ENCODE data around the gene PIP4K2C. TPM values are rescaled to one million over a fixed set of nuclear protein-coding genes. Genes with fewer than 3 reads are reported as not detected.
"Not testable (repeated sequence)": the region's sequence is repeated elsewhere in the genome, so short reads cannot be mapped to it uniquely, and the experiment has no call there.

PIP4K2C gene
- total RNA-seq, 4 donors from 2014 or later = 22.7 to 30.7 (median 29.0) TPM

DNA sequence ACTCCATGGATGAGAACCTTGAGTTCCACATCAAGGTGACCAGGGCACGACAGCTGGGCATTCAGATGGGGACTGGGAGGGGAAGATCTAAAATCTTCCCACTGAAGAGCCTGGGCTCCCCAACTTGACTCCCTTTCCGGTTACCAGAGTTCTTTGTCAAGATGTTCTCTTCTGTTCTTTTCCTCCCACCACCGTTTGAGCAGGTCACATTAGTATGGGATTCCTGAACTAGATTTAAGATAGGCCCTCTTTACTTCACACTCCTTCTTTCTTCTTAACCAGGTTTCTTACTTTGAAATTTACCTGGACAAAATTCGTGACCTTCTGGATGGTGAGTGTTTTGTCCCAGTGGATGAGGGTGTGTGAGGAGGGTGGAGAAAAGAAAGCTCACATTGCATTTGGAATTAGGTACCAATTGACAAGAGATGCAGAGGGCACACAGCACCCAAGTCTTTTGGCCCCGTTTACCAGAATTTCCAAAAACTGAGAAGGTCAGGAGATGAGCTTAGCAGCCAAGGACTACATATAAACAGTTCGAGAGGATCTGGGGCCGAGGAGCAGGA, 26.7 kb upstream of the PIP4K2C start:
- Histone ChIP-seq H3K4me3 (no peak overlapping the region), H3K9me3 (no peaks in the 10 kb centered on the region), H3K27ac (replicated peaks in 1 of 4) (no peak overlapping the region), H3K27me3 (peaks cover 0 to 8% (median 3%) of the 10 kb centered on the region in 4 donors), H3K36me3 (peaks cover 0 to 9% (median 5%) of the 10 kb centered on the region in 4 donors), H3K4me1 (no peaks in the 10 kb centered on the region)
- DNase-seq (ENCODE audit: extremely low spot score) = no peak
- WGBS = 88% methylated on average over 7 of the region's 7 CpGs
- TF ChIP-seq, protein P1, sequence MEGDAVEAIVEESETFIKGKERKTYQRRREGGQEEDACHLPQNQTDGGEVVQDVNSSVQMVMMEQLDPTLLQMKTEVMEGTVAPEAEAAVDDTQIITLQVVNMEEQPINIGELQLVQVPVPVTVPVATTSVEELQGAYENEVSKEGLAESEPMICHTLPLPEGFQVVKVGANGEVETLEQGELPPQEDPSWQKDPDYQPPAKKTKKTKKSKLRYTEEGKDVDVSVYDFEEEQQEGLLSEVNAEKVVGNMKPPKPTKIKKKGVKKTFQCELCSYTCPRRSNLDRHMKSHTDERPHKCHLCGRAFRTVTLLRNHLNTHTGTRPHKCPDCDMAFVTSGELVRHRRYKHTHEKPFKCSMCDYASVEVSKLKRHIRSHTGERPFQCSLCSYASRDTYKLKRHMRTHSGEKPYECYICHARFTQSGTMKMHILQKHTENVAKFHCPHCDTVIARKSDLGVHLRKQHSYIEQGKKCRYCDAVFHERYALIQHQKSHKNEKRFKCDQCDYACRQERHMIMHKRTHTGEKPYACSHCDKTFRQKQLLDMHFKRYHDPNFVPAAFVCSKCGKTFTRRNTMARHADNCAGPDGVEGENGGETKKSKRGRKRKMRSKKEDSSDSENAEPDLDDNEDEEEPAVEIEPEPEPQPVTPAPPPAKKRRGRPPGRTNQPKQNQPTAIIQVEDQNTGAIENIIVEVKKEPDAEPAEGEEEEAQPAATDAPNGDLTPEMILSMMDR (IDR thresholded peaks at IDR 0.05) = no peak
- no peak for TF ChIP-seq POLR2A (IDR thresholded peaks at IDR 0.05; ENCODE audit: low read depth)
- no peak for TF ChIP-seq EP300 (IDR thresholded peaks at IDR 0.05)
- no peak for TF ChIP-seq POLR2AphosphoS5 (IDR thresholded peaks at IDR 0.05)
- intact Hi-C loops (cut with DNase I) = no loop called here

DNA sequence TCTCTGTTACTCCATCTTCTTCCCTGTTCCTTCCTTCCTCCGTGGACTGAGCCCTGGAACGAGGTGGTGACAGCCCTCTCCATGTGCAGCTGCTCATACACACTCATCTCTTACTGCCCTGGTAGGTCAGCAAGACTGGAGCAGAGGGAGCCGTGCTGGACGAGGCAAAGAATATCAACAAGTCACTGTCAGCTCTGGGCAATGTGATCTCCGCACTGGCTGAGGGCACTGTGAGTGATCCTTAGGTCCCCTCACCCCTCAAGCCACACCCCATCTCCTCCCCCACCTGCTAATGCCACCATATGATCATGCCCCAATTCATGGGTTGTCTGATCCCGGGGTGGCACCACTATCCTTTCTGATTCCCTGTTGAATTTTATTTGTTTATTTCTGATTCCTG, 22.2 kb upstream of the PIP4K2C start:
- intact Hi-C loops (cut with DNase I) = no loop called here

DNA sequence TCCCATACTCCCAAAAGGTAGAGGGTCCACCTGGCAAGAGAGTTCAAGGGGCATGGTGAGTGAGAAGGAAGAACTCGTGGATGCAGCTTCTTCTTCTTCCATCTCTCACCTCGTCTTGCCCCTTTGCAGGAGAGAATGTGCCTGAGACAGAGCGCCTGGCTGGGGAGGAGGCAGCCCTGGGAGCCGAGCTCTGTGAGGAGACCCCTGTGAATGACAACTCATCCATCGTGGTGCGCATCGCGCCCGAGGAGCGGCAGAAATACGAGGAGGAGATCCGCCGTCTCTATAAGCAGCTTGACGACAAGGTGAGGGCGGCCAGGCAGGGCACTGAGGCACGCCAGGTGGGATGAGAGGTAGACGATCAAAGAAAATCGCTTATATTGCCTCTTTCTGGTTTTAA, 21.1 kb upstream of the PIP4K2C start:
- Histone ChIP-seq H3K9me3 (no peaks in the 10 kb centered on the region), H3K36me3 (peaks cover 0 to 27% (median 6%) of the 10 kb centered on the region in 4 donors), H3K27ac (replicated peaks in 1 of 4) (no peak overlapping the region), H3K4me1 (no peaks in the 10 kb centered on the region), H3K27me3 (peaks cover 0 to 8% (median 3%) of the 10 kb centered on the region in 4 donors), H3K4me3 (no peak overlapping the region)
- intact Hi-C loops (cut with DNase I) = no loop called here
- TF ChIP-seq, protein P1 (IDR thresholded peaks at IDR 0.05) = no peak
- no peak for TF ChIP-seq EP300 (IDR thresholded peaks at IDR 0.05)
- TF ChIP-seq POLR2AphosphoS5 (IDR thresholded peaks at IDR 0.05) = no peak
- no peak for TF ChIP-seq POLR2A (IDR thresholded peaks at IDR 0.05; ENCODE audit: low read depth)
- no peak for DNase-seq (ENCODE audit: extremely low spot score)
- WGBS = 87% methylated on average over 18 of the region's 18 CpGs

More for the DNA sequence above, 22.2 kb upstream of the PIP4K2C start:
- Histone ChIP-seq H3K36me3 (peaks cover 0 to 27% (median 7%) of the 10 kb centered on the region in 4 donors), H3K4me1 (no peaks in the 10 kb centered on the region), H3K9me3 (no peaks in the 10 kb centered on the region), H3K4me3 (no peak overlapping the region), H3K27me3 (peaks cover 0 to 8% (median 3%) of the 10 kb centered on the region in 4 donors), H3K27ac (replicated peaks in 1 of 4) (no peak overlapping the region)
- WGBS = 81% methylated on average over 6 of the region's 6 CpGs
- no peak for DNase-seq (ENCODE audit: extremely low spot score)
- TF ChIP-seq, protein P1 (IDR thresholded peaks at IDR 0.05) = no peak
- TF ChIP-seq EP300 (IDR thresholded peaks at IDR 0.05) (no peak), POLR2A (IDR thresholded peaks at IDR 0.05; ENCODE audit: low read depth) (no peak), POLR2AphosphoS5 (IDR thresholded peaks at IDR 0.05) (no peak)

DNA sequence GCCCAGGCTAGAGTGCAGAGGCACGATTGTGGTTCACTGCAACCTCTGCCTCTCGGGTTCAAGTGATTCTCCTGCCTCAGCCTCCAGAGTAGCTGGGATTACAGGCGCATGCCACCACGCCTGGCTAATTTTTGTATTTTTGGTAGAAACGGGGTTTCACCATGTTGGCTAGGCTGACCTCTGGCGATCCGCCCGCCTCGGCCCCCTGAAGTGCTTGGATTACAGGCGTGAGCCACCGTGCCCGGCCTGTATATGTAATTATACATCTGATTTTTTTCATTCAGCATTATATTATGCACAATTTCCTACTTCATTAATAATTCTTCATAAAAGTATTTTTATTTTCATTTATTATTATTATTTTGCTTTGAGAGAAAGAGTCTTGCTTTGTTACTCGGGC, 20.6 kb upstream of the PIP4K2C start:
- DNase-seq (ENCODE audit: extremely low spot score); H3K9me3 ChIP-seq; H3K4me3 ChIP-seq; intact Hi-C loops (cut with DNase I); H3K4me1 ChIP-seq; H3K27ac ChIP-seq (replicated peaks in 1 of 4); H3K27me3 ChIP-seq: not testable (repeated sequence)
- WGBS = 86% methylated on average over 13 of the region's 13 CpGs
- peaks cover 0 to 29% (median 8%) of the 10 kb centered on the region in 4 donors for H3K36me3 ChIP-seq

DNA sequence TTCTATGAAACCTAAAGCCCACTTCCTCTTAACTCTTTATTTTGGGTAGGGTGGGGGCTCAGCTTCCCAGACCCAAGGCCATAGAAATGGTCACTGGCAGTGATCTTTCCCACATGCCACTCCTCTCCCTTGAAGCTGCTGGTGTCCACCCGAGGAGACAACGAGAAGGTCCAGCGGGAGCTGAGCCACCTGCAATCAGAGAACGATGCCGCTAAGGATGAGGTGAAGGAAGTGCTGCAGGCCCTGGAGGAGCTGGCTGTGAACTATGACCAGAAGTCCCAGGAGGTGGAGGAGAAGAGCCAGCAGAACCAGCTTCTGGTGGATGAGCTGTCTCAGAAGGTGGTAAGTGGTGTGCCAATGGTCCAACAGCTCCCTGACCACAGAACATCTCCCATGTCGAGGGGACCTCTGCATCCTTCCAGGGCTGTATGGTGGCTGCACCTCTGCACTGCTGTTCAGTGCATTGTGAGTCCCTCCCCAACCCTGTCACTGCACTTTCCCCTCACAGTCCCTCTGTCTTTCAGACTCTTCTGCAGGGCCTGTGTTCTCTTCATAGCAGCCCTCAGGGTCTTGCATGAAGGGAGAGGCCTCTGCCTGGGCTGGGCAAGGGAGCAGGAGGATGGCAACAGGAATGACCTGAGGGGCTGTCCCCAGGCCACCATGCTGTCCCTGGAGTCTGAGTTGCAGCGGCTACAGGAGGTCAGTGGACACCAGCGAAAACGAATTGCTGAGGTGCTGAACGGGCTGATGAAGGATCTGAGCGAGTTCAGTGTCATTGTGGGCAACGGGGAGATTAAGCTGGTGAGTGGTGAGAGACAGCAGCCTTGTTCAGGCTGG, 18.8 kb upstream of the PIP4K2C start:
- no peak overlapping the region for H3K4me3 ChIP-seq
- intact Hi-C loops (cut with DNase I) = no loop called here
- DNase-seq (ENCODE audit: extremely low spot score) = no peak
- no peak overlapping the region for H3K27ac ChIP-seq (replicated peaks in 1 of 4)
- no peaks in the 10 kb centered on the region for H3K4me1 ChIP-seq
- H3K27me3 ChIP-seq = peaks cover 0 to 7% (median 0%) of the 10 kb centered on the region in 4 donors
- peaks cover 0 to 37% (median 8%) of the 10 kb centered on the region in 4 donors for H3K36me3 ChIP-seq
- no peaks in the 10 kb centered on the region for H3K9me3 ChIP-seq
- TF ChIP-seq POLR2A (IDR thresholded peaks at IDR 0.05; ENCODE audit: low read depth) = no peak
- TF ChIP-seq EP300 (IDR thresholded peaks at IDR 0.05) = no peak
- TF ChIP-seq, protein P1 (IDR thresholded peaks at IDR 0.05) = no peak
- no peak for TF ChIP-seq POLR2AphosphoS5 (IDR thresholded peaks at IDR 0.05)
- 93% methylated on average over 12 of the region's 12 CpGs for WGBS

Data from esophagus muscularis mucosa (tissue), 4 donors.